Activated CD8-positive, alpha-beta memory T cell treated with anti-CD3 and anti-CD28 coated beads, Interleukin-2, amount 10 ng/mL, durations not matched to agents 7 days and 5 days (primary cell): Measurements from ENCODE around the gene HIGD1A. TPM values are rescaled to one million over a fixed set of nuclear protein-coding genes. Genes with fewer than 3 reads are reported as not detected.

Experiments
- ATAC-seq: fragments of 150-1000 bp; cut with Tn5 transposase; one replicate; pipeline ENCODE4 v1.10.0; 2021; ENCODE audit warnings: moderate library complexity
- CTCF ChIA-PET: fragments of 350-600 bp; sonication (Branson Sonifier 250); formaldehyde crosslinking; loops from one replicate; lab custom pipeline; 2021; ENCODE audit warnings: antibody characterized with exemption; lab: Charles Lee
- DNase-seq: peaks from one replicate; pipeline ENCODE4 v3.0.0-alpha.2; 2020
- H3K27ac Mint-ChIP-seq: one replicate; pipeline ENCODE4 v1.8.0; 2021; ENCODE audit warnings: mild to moderate bottlenecking, mixed read lengths
- H3K27me3 Mint-ChIP-seq: one replicate; pipeline ENCODE4 v1.8.0; 2021; ENCODE audit warnings: mixed read lengths
- H3K36me3 Mint-ChIP-seq: one replicate; pipeline ENCODE4 v1.8.0; 2021; ENCODE audit warnings: mild to moderate bottlenecking, mixed read lengths
- H3K4me1 Mint-ChIP-seq: one replicate; pipeline ENCODE4 v1.8.0; 2021; ENCODE audit warnings: mixed read lengths
- H3K4me3 Mint-ChIP-seq: one replicate; pipeline ENCODE4 v1.8.0; 2021; ENCODE audit warnings: mild to moderate bottlenecking, moderate library complexity, mixed read lengths
- H3K9me3 Mint-ChIP-seq: one replicate; pipeline ENCODE4 v1.8.0; 2022; ENCODE audit warnings: low read depth, mixed read lengths
- total RNA-seq, 2 experiments: library from RNA; stranded (reverse); gene quantifications; one replicate each; pipeline ENCODE4 v1.2.3, GENCODE V29; 2021

HIGD1A gene
- total RNA-seq, 2 experiments from 2014 or later, result 53.6 to 71.1 TPM

GRCh38 chr3:42780398-42780797 lies 23.9 kb downstream of the HIGD1A start:
- H3K36me3 Mint-ChIP-seq, result peaks cover 11% of the 10 kb centered on the region
- peaks cover 2% of the 10 kb centered on the region for H3K4me1 Mint-ChIP-seq
- no peak overlapping the region for H3K27ac Mint-ChIP-seq
- ATAC-seq (no peak), DNase-seq (no peak)
- no peaks in the 10 kb centered on the region for H3K27me3 Mint-ChIP-seq
- no peak overlapping the region for H3K4me3 Mint-ChIP-seq
- H3K9me3 Mint-ChIP-seq, result no peaks in the 10 kb centered on the region
- CTCF ChIA-PET, result interaction anchor here (0.7 to 1.9 kb wide), 9 partner anchors 10 to 101 kb away, joined by 3 to 8 read pairs (median 4); partner anchors contain the start of gene CYP8B1

GRCh38 chr3:42778644-42779043 lies 25.6 kb downstream of the HIGD1A start:
- Mint-ChIP-seq H3K9me3 (no peaks in the 10 kb centered on the region), H3K4me1 (peaks cover 3% of the 10 kb centered on the region), H3K27me3 (no peaks in the 10 kb centered on the region), H3K27ac (no peak overlapping the region), H3K4me3 (no peak overlapping the region), H3K36me3 (peaks cover 9% of the 10 kb centered on the region)
- no peak for ATAC-seq
- DNase-seq, result no peak
- CTCF ChIA-PET, result interaction anchor here (1.0 to 2.6 kb wide), 3 partner anchors 25 to 61 kb away, joined by 3 to 10 read pairs (median 8); no protein-coding TSS in a partner anchor

- Mint-ChIP-seq H3K4me3 (peak overlapping the region; percentile 77), H3K9me3 (no peaks in the 10 kb centered on the region), H3K4me1 (peaks cover 12% of the 10 kb centered on the region), H3K27me3 (peaks cover 4% of the 10 kb centered on the region), H3K27ac (peak overlapping the region; percentile 75), H3K36me3 (no peaks in the 10 kb centered on the region)
- CTCF ChIA-PET, result no interaction called here
- ATAC-seq, result peak; percentile 11
- DNase-seq, result no peak
Measured at GRCh38 chr3:42773409-42773751, 30.9 kb downstream of the HIGD1A start.

- CTCF ChIA-PET, result no interaction called here
- ATAC-seq, result peak; percentile 96
- H3K4me3 Mint-ChIP-seq, result peak within 1 kb of the TSS; percentile 77
- peak; percentile 97 for DNase-seq
- no peaks in the 10 kb centered on the region for H3K36me3 Mint-ChIP-seq
- peaks cover 12% of the 10 kb centered on the region for H3K4me1 Mint-ChIP-seq
- peaks cover 4% of the 10 kb centered on the region for H3K27me3 Mint-ChIP-seq
- no peaks in the 10 kb centered on the region for H3K9me3 Mint-ChIP-seq
- peak within 1 kb of the TSS; percentile 75 for H3K27ac Mint-ChIP-seq
Measured at GRCh38 chr3:42772670-42773408, 31.5 kb downstream of the HIGD1A start, which contains the start of gene CCDC13. Gene CCDC13, minus strand, starts transcription at chr3:42773253. Its CDS starts 14,908 bp downstream, at chr3:42758345.

GRCh38 chr3:42771271-42771670 lies 33.0 kb downstream of the HIGD1A start:
- Mint-ChIP-seq H3K4me3 (no peak overlapping the region), H3K4me1 (peaks cover 12% of the 10 kb centered on the region), H3K27ac (no peak overlapping the region), H3K27me3 (peaks cover 4% of the 10 kb centered on the region), H3K36me3 (no peaks in the 10 kb centered on the region), H3K9me3 (no peaks in the 10 kb centered on the region)
- no peak for DNase-seq
- CTCF ChIA-PET, result interaction anchor here (1.3 kb wide), 1 partner anchor 60 kb away, joined by 3 read pairs; no protein-coding TSS in a partner anchor
- ATAC-seq, result no peak

- Mint-ChIP-seq H3K4me1 (peaks cover 12% of the 10 kb centered on the region), H3K9me3 (no peaks in the 10 kb centered on the region), H3K4me3 (no peak overlapping the region), H3K27me3 (peaks cover 8% of the 10 kb centered on the region), H3K27ac (no peak overlapping the region), H3K36me3 (no peaks in the 10 kb centered on the region)
- CTCF ChIA-PET, result interaction anchor here (1.6 to 2.0 kb wide), 2 partner anchors 10 to 117 kb away, joined by 3 to 5 read pairs; no protein-coding TSS in a partner anchor
- DNase-seq, result no peak
- no peak for ATAC-seq
Measured at GRCh38 chr3:42769477-42770131, 34.7 kb downstream of the HIGD1A start.

GRCh38 chr3:42764561-42765295 lies 39.6 kb downstream of the HIGD1A start:
- Mint-ChIP-seq H3K36me3 (no peaks in the 10 kb centered on the region), H3K4me1 (no peaks in the 10 kb centered on the region), H3K27ac (no peak overlapping the region), H3K27me3 (peaks cover 10% of the 10 kb centered on the region), H3K9me3 (no peaks in the 10 kb centered on the region), H3K4me3 (no peak overlapping the region)
- CTCF ChIA-PET, result interaction anchor here (0.9 to 1.5 kb wide), 2 partner anchors 21 to 67 kb away, joined by 3 to 4 read pairs; no protein-coding TSS in a partner anchor
- DNase-seq, result no peak
- no peak for ATAC-seq

GRCh38 chr3:42764115-42764514 lies 40.2 kb downstream of the HIGD1A start:
- Mint-ChIP-seq H3K27me3 (peaks cover 10% of the 10 kb centered on the region), H3K4me3 (no peak overlapping the region), H3K9me3 (no peaks in the 10 kb centered on the region), H3K27ac (no peak overlapping the region), H3K36me3 (no peaks in the 10 kb centered on the region), H3K4me1 (no peaks in the 10 kb centered on the region)
- DNase-seq (no peak), ATAC-seq (no peak)
- CTCF ChIA-PET, result no interaction called here

- H3K4me1 Mint-ChIP-seq, result no peaks in the 10 kb centered on the region
- CTCF ChIA-PET, result interaction anchor here (0.8 kb wide), 1 partner anchor 13 kb away, joined by 3 read pairs; no protein-coding TSS in a partner anchor
- H3K27me3 Mint-ChIP-seq, result peaks cover 19% of the 10 kb centered on the region
- H3K36me3 Mint-ChIP-seq, result no peaks in the 10 kb centered on the region
- DNase-seq, result no peak
- no peak overlapping the region for H3K4me3 Mint-ChIP-seq
- H3K9me3 Mint-ChIP-seq, result no peaks in the 10 kb centered on the region
- no peak for ATAC-seq
- no peak overlapping the region for H3K27ac Mint-ChIP-seq
Measured at GRCh38 chr3:42763021-42763420, 41.3 kb downstream of the HIGD1A start.

- Mint-ChIP-seq H3K4me1 (no peaks in the 10 kb centered on the region), H3K27ac (no peak overlapping the region), H3K9me3 (no peaks in the 10 kb centered on the region), H3K27me3 (peaks cover 19% of the 10 kb centered on the region), H3K36me3 (no peaks in the 10 kb centered on the region), H3K4me3 (no peak overlapping the region)
- no peak for ATAC-seq
- no peak for DNase-seq
- CTCF ChIA-PET, result interaction anchor here (0.8 kb wide), 1 partner anchor 12 kb away, joined by 3 read pairs; no protein-coding TSS in a partner anchor
Measured at GRCh38 chr3:42762046-42762724, 42.1 kb downstream of the HIGD1A start.

GRCh38 chr3:42758126-42758525 lies 46.2 kb downstream of the HIGD1A start:
- DNase-seq (no peak), ATAC-seq (no peak)
- Mint-ChIP-seq H3K27ac (no peak overlapping the region), H3K4me1 (peaks cover 3% of the 10 kb centered on the region), H3K4me3 (no peak overlapping the region), H3K27me3 (peaks cover 17% of the 10 kb centered on the region), H3K9me3 (no peaks in the 10 kb centered on the region), H3K36me3 (no peaks in the 10 kb centered on the region)
- CTCF ChIA-PET, result interaction anchor here (0.6 to 1.2 kb wide), 2 partner anchors 13 to 32 kb away, joined by 3 to 4 read pairs; no protein-coding TSS in a partner anchor

- no peak overlapping the region for H3K27ac Mint-ChIP-seq
- H3K4me3 Mint-ChIP-seq, result no peak overlapping the region
- no peak for DNase-seq
- peaks cover 17% of the 10 kb centered on the region for H3K27me3 Mint-ChIP-seq
- no peaks in the 10 kb centered on the region for H3K9me3 Mint-ChIP-seq
- CTCF ChIA-PET, result interaction anchor here (0.6 to 1.2 kb wide), 2 partner anchors 11 to 185 kb away, joined by 3 read pairs; no protein-coding TSS in a partner anchor
- ATAC-seq, result no peak
- H3K36me3 Mint-ChIP-seq, result no peaks in the 10 kb centered on the region
- peaks cover 3% of the 10 kb centered on the region for H3K4me1 Mint-ChIP-seq
Measured at GRCh38 chr3:42756681-42757213, 47.5 kb downstream of the HIGD1A start.
